ENCODE measurements around the gene SLC39A11. TPM values are rescaled to one million over a fixed set of nuclear protein-coding genes. Genes with fewer than 3 reads are reported as not detected.

Gene SLC39A11
- total RNA-seq, 1 experiment from 2014 or later: 18.6 TPM

- ChIA-PET CTCF (interaction anchor here (1.3 kb wide), 1 partner anchor 135 kb away, joined by 3 read pairs; no protein-coding TSS in a partner anchor), POLR2A (ENCODE audit: low non-redundant PET) (no interaction called here)
- BruUV-seq (replicated peaks): no TSS peak
- Histone ChIP-seq H3K36me3 (ENCODE audit: insufficient read depth, low read length, poor library complexity, severe bottlenecking) (no peaks in the 10 kb centered on the region), H3K4me1 (ENCODE audit: insufficient read depth, low read length, poor library complexity, severe bottlenecking) (no peaks in the 10 kb centered on the region), H3K27ac (ENCODE audit: low read depth, low read length, poor library complexity, severe bottlenecking) (no peak overlapping the region), H3K9me3 (ENCODE audit: low read depth, low read length, poor library complexity, severe bottlenecking) (no peaks in the 10 kb centered on the region), H3K4me3 (ENCODE audit: low read depth, low read length, poor library complexity, severe bottlenecking) (no peak overlapping the region), H3K27me3 (replicated peaks; ENCODE audit: insufficient read depth, low read depth, low read length, poor library complexity) (no peaks in the 10 kb centered on the region)
- DNase-seq (ENCODE audit: low spot score): no peak
- TF ChIP-seq EZH2 (IDR thresholded peaks at IDR 0.05; ENCODE audit: borderline replicate concordance, low read depth, low read length, poor library complexity, severe bottlenecking) (no peak), CTCF (conservative IDR thresholded peaks at IDR 0.05; ENCODE audit: low read depth, low read length) (no peak)
- intact Hi-C loops (cut with micrococcal nuclease; ENCODE audit: unreplicated experiment): no loop called here
Observed at GRCh38 chr17:72691586-72691985, 400.9 kb downstream of the SLC39A11 start.

GRCh38 chr17:72691017-72691416, 401.5 kb downstream of the SLC39A11 start:
- H3K36me3 ChIP-seq (ENCODE audit: insufficient read depth, low read length, poor library complexity, severe bottlenecking): no peaks in the 10 kb centered on the region
- DNase-seq (ENCODE audit: low spot score): no peak
- H3K27ac ChIP-seq (ENCODE audit: low read depth, low read length, poor library complexity, severe bottlenecking): no peak overlapping the region
- H3K4me3 ChIP-seq (ENCODE audit: low read depth, low read length, poor library complexity, severe bottlenecking): no peak overlapping the region
- H3K27me3 ChIP-seq (replicated peaks; ENCODE audit: insufficient read depth, low read depth, low read length, poor library complexity): no peaks in the 10 kb centered on the region
- ChIA-PET CTCF (interaction anchor here (1.3 kb wide), 1 partner anchor 134 kb away, joined by 3 read pairs; no protein-coding TSS in a partner anchor), POLR2A (ENCODE audit: low non-redundant PET) (no interaction called here)
- no peaks in the 10 kb centered on the region for H3K9me3 ChIP-seq (ENCODE audit: low read depth, low read length, poor library complexity, severe bottlenecking)
- no TSS peak for BruUV-seq (replicated peaks)
- intact Hi-C loops (cut with micrococcal nuclease; ENCODE audit: unreplicated experiment): no loop called here
- TF ChIP-seq CTCF (conservative IDR thresholded peaks at IDR 0.05; ENCODE audit: low read depth, low read length) (no peak), EZH2 (IDR thresholded peaks at IDR 0.05; ENCODE audit: borderline replicate concordance, low read depth, low read length, poor library complexity, severe bottlenecking) (no peak)
- no peaks in the 10 kb centered on the region for H3K4me1 ChIP-seq (ENCODE audit: insufficient read depth, low read length, poor library complexity, severe bottlenecking)

GRCh38 chr17:72687886-72688285, 404.6 kb downstream of the SLC39A11 start:
- CTCF ChIA-PET: no interaction called here

More at GRCh38 chr17:72687886-72688285, 404.6 kb downstream of the SLC39A11 start:
- TF ChIP-seq CTCF (conservative IDR thresholded peaks at IDR 0.05; ENCODE audit: low read depth, low read length) (no peak), EZH2 (IDR thresholded peaks at IDR 0.05; ENCODE audit: borderline replicate concordance, low read depth, low read length, poor library complexity, severe bottlenecking) (no peak)
- POLR2A ChIA-PET (ENCODE audit: low non-redundant PET): no interaction called here
- Histone ChIP-seq H3K36me3 (ENCODE audit: insufficient read depth, low read length, poor library complexity, severe bottlenecking) (no peaks in the 10 kb centered on the region), H3K27ac (ENCODE audit: low read depth, low read length, poor library complexity, severe bottlenecking) (no peak overlapping the region), H3K4me1 (ENCODE audit: insufficient read depth, low read length, poor library complexity, severe bottlenecking) (no peaks in the 10 kb centered on the region), H3K27me3 (replicated peaks; ENCODE audit: insufficient read depth, low read depth, low read length, poor library complexity) (no peaks in the 10 kb centered on the region), H3K4me3 (ENCODE audit: low read depth, low read length, poor library complexity, severe bottlenecking) (no peak overlapping the region), H3K9me3 (ENCODE audit: low read depth, low read length, poor library complexity, severe bottlenecking) (no peaks in the 10 kb centered on the region)
- intact Hi-C loops (cut with micrococcal nuclease; ENCODE audit: unreplicated experiment): no loop called here
- DNase-seq (ENCODE audit: low spot score): peak; percentile 15
- no TSS peak for BruUV-seq (replicated peaks)
